Measurements from ENCODE around the gene KCNJ1.

GRCh38 chr11:128827191-128827893 is 39.8 kb downstream of the KCNJ1 start:
- TF ChIP-seq POLR2AphosphoS5 (IDR thresholded peaks at IDR 0.05) (no peak), EP300 (IDR thresholded peaks at IDR 0.05) (no peak), POLR2A (IDR thresholded peaks at IDR 0.05) (no peak), CTCF (IDR thresholded peaks at IDR 0.05) (no peak)

Measured in stomach (tissue), 4 donors.